ENCODE data around the gene CDH4.
"Not testable (repeated sequence)": the region's sequence is repeated elsewhere in the genome, so short reads cannot be mapped to it uniquely, and the experiment has no call there.

The CDH4 gene

DNA sequence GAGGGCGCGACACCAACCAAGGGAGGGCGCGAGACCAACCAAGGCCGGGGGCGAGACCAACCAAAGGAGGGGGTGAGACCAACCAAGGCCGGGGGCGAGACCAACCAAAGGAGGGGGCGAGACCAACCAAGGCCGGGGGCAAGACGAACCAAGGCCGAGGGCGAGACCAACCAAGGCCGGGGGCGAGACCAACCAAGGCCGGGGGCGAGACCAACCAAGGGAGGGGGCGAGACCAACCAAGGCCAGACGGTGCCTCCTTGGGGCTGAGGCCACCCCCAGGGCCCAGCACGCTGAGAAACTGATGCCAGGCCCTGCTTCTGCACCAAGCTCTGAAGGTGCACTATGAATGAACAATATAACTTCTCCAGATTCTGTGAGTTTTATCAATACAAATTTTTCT, 726.4 kb downstream of the CDH4 start:
- Histone ChIP-seq H3K4me3 (ENCODE audit: low read depth in 1 of 5, low read length in 5 of 5) (no peak overlapping the region), H3K27ac (ENCODE audit: low read depth, low read length) (no peak overlapping the region), H3K9ac (ENCODE audit: low read length in 5 of 5) (no peak overlapping the region), H3K4me1 (ENCODE audit: control insufficient read depth in 5 of 5, insufficient read depth in 5 of 5, low read length in 5 of 5) (peaks cover 0 to 6% (median 4%) of the 10 kb centered on the region in 5 donors), H3K27me3 (ENCODE audit: control insufficient read depth in 5 of 5, insufficient read depth in 4 of 5, low read length in 5 of 5) (no peaks in the 10 kb centered on the region), H3K9me3 (ENCODE audit: control insufficient read depth in 5 of 5, low read length in 5 of 5) (no peaks in the 10 kb centered on the region), H3K36me3 (ENCODE audit: control insufficient read depth in 5 of 5, insufficient read depth in 5 of 5, low read length in 5 of 5) (peaks cover 3 to 45% (median 29%) of the 10 kb centered on the region in 5 donors)

DNA sequence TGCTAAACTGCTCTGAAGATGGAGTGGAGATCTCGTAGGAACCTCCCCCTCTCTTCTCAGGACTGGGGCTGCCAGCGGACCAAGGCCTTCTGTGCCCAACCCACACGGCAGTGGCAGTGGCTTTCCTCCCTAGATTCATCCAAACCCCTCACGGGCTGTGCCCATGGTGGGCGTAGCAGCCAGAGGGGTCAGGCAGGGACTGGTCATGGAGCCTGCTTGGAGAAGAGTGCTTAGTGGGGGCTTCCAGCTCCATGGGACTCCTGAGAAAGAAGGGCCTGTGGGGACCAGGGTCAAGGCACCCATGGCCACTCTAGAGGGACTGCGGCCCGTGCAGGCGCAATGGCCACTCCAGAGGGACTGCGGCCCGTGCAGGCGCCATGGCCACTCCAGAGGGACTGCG, 727.0 kb downstream of the CDH4 start:
- Histone ChIP-seq H3K4me3 (ENCODE audit: low read depth in 1 of 5, low read length in 5 of 5) (no peak overlapping the region), H3K36me3 (ENCODE audit: control insufficient read depth in 5 of 5, insufficient read depth in 5 of 5, low read length in 5 of 5) (peaks cover 3 to 44% (median 27%) of the 10 kb centered on the region in 5 donors), H3K4me1 (ENCODE audit: control insufficient read depth in 5 of 5, insufficient read depth in 5 of 5, low read length in 5 of 5) (peaks cover 0 to 6% (median 4%) of the 10 kb centered on the region in 5 donors)

DNA sequence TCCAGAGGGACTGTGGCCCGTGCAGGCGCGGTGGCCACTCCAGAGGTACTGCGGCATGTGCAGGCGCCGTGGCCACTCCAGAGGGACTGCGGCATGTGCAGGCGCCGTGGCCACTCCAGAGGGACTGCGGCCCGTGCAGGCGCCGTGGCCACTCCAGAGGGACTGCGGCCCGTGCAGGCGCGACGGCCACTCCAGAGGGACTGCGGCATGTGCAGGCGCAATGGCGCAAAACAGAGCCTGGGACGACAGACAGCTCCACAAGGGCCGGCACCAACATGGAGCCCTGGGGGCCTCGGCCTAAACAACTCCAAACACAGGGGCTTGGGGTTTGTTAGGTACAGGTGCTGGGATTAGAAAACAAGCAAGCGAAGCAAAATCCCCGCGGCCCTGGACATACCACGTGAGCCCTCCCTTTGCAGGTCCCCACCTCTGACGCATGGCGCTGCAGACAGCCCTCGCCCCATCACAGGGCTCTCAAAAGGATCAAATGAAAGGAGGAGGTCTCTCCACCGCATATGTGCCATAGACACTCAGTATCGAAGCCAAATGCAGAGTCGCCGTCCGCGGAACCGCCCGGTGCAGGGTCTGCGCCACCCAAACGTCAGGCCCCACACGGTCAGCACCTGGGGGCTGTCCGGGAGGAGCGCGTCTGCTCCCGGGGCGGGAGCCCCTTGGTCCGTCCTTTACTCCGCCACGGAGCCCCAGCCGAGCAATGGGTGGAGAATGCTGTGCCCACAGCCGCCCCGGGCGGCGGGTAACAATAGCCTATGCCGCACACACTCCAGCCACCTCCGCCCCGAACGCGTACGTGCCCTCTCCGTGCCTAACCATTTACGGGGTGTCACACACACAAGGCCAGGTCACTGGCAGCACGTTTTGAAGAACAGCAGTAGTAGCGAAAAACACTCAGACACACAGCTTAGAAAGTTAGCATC, 727.9 kb downstream of the CDH4 start:
- Histone ChIP-seq H3K9ac (ENCODE audit: low read length in 5 of 5) (no peak overlapping the region), H3K4me3 (ENCODE audit: low read depth in 1 of 5, low read length in 5 of 5) (no peak overlapping the region), H3K27ac (ENCODE audit: low read depth, low read length) (no peak overlapping the region), H3K4me1 (ENCODE audit: control insufficient read depth in 5 of 5, insufficient read depth in 5 of 5, low read length in 5 of 5) (peaks cover 0 to 6% (median 4%) of the 10 kb centered on the region in 5 donors), H3K27me3 (ENCODE audit: control insufficient read depth in 5 of 5, insufficient read depth in 4 of 5, low read length in 5 of 5) (no peaks in the 10 kb centered on the region), H3K9me3 (ENCODE audit: control insufficient read depth in 5 of 5, low read length in 5 of 5) (no peaks in the 10 kb centered on the region), H3K36me3 (ENCODE audit: control insufficient read depth in 5 of 5, insufficient read depth in 5 of 5, low read length in 5 of 5) (peaks cover 1 to 44% (median 26%) of the 10 kb centered on the region in 5 donors)

More for the DNA sequence above, 727.0 kb downstream of the CDH4 start:
- H3K27me3 ChIP-seq (ENCODE audit: control insufficient read depth in 5 of 5, insufficient read depth in 4 of 5, low read length in 5 of 5): no peaks in the 10 kb centered on the region
- no peak overlapping the region for H3K9ac ChIP-seq (ENCODE audit: low read length in 5 of 5)
- H3K9me3 ChIP-seq (ENCODE audit: control insufficient read depth in 5 of 5, low read length in 5 of 5): no peaks in the 10 kb centered on the region
- no peak overlapping the region for H3K27ac ChIP-seq (ENCODE audit: low read depth, low read length)

DNA sequence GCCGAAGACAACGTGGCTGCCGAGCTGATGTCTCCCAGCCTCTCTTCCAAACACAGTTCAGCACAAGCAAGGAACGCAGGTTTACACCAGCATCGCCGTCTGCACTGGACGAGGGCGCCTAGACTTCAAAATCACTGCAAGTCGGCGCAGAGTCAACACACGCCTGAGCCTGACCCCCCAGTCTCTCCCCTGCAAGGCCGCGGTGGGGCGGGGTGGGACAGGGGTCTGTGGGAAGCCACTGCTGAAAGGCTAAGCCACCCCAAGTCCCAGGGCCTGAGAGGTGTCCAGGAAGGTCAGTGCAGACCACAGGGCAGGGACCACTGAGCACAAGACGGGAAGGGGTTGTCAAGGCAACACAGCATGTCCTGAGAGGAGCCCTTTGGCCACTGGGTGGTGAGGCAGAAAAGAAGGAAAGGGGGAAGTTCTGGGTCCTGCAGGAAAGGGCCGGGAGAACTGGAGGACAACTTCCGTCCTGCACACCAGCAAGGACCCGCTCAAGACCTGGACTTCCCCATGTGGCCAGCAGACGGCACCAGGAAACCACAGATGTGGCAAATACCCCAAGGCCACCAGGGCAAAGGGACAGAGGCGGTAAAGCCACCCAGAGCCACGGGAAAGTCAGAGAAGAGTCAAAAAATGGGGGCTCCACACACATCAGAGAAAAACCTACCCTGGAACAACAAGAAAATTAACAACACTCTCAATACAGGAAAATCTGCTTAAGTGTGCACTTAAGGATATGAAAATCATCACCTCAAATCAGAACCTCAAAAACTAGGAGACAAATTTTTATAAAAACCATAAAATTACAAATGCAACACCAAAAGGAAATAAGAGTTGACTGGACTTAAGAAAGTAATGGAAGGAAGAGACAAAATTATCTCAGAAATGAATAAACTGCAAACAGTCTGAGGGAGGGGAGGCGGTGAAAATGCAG, 728.9 kb downstream of the CDH4 start:
- Histone ChIP-seq H3K9ac (ENCODE audit: low read length in 5 of 5) (no peak overlapping the region), H3K27ac (ENCODE audit: low read depth, low read length) (no peak overlapping the region), H3K9me3 (ENCODE audit: control insufficient read depth in 5 of 5, low read length in 5 of 5) (peaks cover 0 to 3% (median 0%) of the 10 kb centered on the region in 5 donors), H3K4me1 (ENCODE audit: control insufficient read depth in 5 of 5, insufficient read depth in 5 of 5, low read length in 5 of 5) (peaks cover 0 to 6% (median 4%) of the 10 kb centered on the region in 5 donors), H3K36me3 (ENCODE audit: control insufficient read depth in 5 of 5, insufficient read depth in 5 of 5, low read length in 5 of 5) (peaks cover 0 to 45% (median 28%) of the 10 kb centered on the region in 5 donors), H3K4me3 (ENCODE audit: low read depth in 1 of 5, low read length in 5 of 5) (no peak overlapping the region), H3K27me3 (ENCODE audit: control insufficient read depth in 5 of 5, insufficient read depth in 4 of 5, low read length in 5 of 5) (no peaks in the 10 kb centered on the region)

GRCh38 chr20:61981691-61982090, 729.6 kb downstream of the CDH4 start:
- H3K4me1 ChIP-seq (ENCODE audit: control insufficient read depth in 5 of 5, insufficient read depth in 5 of 5, low read length in 5 of 5); H3K9me3 ChIP-seq (ENCODE audit: control insufficient read depth in 5 of 5, low read length in 5 of 5); H3K27ac ChIP-seq (ENCODE audit: low read depth, low read length); H3K9ac ChIP-seq (ENCODE audit: low read length in 5 of 5); H3K27me3 ChIP-seq (ENCODE audit: control insufficient read depth in 5 of 5, insufficient read depth in 4 of 5, low read length in 5 of 5); H3K4me3 ChIP-seq (ENCODE audit: low read depth in 1 of 5, low read length in 5 of 5): not testable (repeated sequence)
- H3K36me3 ChIP-seq (ENCODE audit: control insufficient read depth in 5 of 5, insufficient read depth in 5 of 5, low read length in 5 of 5): peaks cover 0 to 42% (median 24%) of the 10 kb centered on the region in 5 donors

DNA sequence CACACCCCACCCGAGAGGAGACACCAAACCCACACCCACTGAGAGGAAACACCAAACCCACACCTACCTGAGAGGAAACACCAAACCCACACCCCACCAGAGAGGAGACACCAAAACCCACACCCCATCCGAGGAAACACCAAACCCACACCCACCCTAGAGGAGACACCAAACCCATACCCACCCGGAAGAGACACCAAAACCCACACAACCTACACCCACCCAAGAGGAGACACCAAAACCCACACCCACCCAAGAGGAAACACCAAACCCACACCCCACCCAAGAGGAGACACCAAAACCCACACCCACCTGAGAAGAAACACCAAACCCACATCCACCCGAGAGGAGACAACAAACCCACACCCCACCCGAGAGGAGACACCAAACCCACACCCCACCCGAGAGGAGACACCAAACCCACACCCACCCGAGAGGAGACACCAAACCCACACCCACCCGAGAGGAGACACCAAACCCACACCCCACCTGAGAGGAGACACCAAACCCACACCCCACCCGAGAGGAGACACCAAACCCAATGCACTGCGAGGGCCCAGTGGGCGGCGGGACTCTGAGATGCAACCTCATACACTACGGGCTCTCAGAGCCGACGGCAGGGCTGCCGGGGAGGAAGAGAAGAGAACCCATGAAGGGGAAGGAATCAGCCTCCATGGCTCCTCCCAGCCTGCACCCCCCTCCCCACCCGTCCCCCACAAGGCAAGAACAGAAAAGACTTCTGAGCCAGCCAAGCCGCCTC, 730.3 kb downstream of the CDH4 start:
- Histone ChIP-seq H3K4me3 (ENCODE audit: low read depth in 1 of 5, low read length in 5 of 5) (no peak overlapping the region), H3K36me3 (ENCODE audit: control insufficient read depth in 5 of 5, insufficient read depth in 5 of 5, low read length in 5 of 5) (peaks cover 0 to 43% (median 25%) of the 10 kb centered on the region in 5 donors), H3K27me3 (ENCODE audit: control insufficient read depth in 5 of 5, insufficient read depth in 4 of 5, low read length in 5 of 5) (no peaks in the 10 kb centered on the region), H3K9ac (ENCODE audit: low read length in 5 of 5) (no peak overlapping the region), H3K9me3 (ENCODE audit: control insufficient read depth in 5 of 5, low read length in 5 of 5) (peaks cover 0 to 3% (median 0%) of the 10 kb centered on the region in 5 donors), H3K4me1 (ENCODE audit: control insufficient read depth in 5 of 5, insufficient read depth in 5 of 5, low read length in 5 of 5) (peaks cover 0 to 6% (median 4%) of the 10 kb centered on the region in 5 donors), H3K27ac (ENCODE audit: low read depth, low read length) (no peak overlapping the region)

GRCh38 chr20:61982951-61983315, 730.9 kb downstream of the CDH4 start:
- Histone ChIP-seq H3K4me1 (ENCODE audit: control insufficient read depth in 5 of 5, insufficient read depth in 5 of 5, low read length in 5 of 5) (peaks cover 0 to 6% (median 4%) of the 10 kb centered on the region in 5 donors), H3K9ac (ENCODE audit: low read length in 5 of 5) (no peak overlapping the region), H3K27ac (ENCODE audit: low read depth, low read length) (no peak overlapping the region), H3K36me3 (ENCODE audit: control insufficient read depth in 5 of 5, insufficient read depth in 5 of 5, low read length in 5 of 5) (peaks cover 0 to 46% (median 28%) of the 10 kb centered on the region in 5 donors), H3K9me3 (ENCODE audit: control insufficient read depth in 5 of 5, low read length in 5 of 5) (peaks cover 0 to 3% (median 0%) of the 10 kb centered on the region in 5 donors), H3K27me3 (ENCODE audit: control insufficient read depth in 5 of 5, insufficient read depth in 4 of 5, low read length in 5 of 5) (no peaks in the 10 kb centered on the region), H3K4me3 (ENCODE audit: low read depth in 1 of 5, low read length in 5 of 5) (no peak overlapping the region)

DNA sequence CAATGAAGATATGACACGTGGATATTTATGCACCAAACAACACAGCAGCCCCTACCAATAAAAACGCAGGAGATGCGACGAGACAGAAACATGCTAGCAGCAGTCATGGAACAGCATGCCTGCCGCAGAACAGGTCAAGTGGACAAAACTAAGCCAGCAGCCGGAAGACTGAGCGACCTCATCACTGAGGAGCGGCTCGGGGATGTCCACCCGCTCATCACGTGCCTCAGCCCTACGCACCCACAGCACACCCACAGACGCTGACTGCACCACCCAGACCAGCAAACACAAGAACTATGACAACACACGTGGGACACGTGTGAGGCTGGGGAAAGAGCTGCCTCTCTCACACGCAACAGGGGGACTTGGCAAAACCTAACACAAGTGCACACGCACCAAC, 731.9 kb downstream of the CDH4 start:
- no peak overlapping the region for H3K9ac ChIP-seq (ENCODE audit: low read length in 5 of 5)
- no peaks in the 10 kb centered on the region for H3K27me3 ChIP-seq (ENCODE audit: control insufficient read depth in 5 of 5, insufficient read depth in 4 of 5, low read length in 5 of 5)
- peaks cover 0 to 6% (median 4%) of the 10 kb centered on the region in 5 donors for H3K4me1 ChIP-seq (ENCODE audit: control insufficient read depth in 5 of 5, insufficient read depth in 5 of 5, low read length in 5 of 5)
- H3K9me3 ChIP-seq (ENCODE audit: control insufficient read depth in 5 of 5, low read length in 5 of 5): peaks cover 0 to 3% (median 0%) of the 10 kb centered on the region in 5 donors
- no peak overlapping the region for H3K27ac ChIP-seq (ENCODE audit: low read depth, low read length)
- peaks cover 0 to 55% (median 37%) of the 10 kb centered on the region in 5 donors for H3K36me3 ChIP-seq (ENCODE audit: control insufficient read depth in 5 of 5, insufficient read depth in 5 of 5, low read length in 5 of 5)
- no peak overlapping the region for H3K4me3 ChIP-seq (ENCODE audit: low read depth in 1 of 5, low read length in 5 of 5)

GRCh38 chr20:61984431-61984830, 732.4 kb downstream of the CDH4 start:
- H3K9ac ChIP-seq (ENCODE audit: low read length in 5 of 5); H3K4me1 ChIP-seq (ENCODE audit: control insufficient read depth in 5 of 5, insufficient read depth in 5 of 5, low read length in 5 of 5); H3K27ac ChIP-seq (ENCODE audit: low read depth, low read length); H3K4me3 ChIP-seq (ENCODE audit: low read depth in 1 of 5, low read length in 5 of 5); H3K9me3 ChIP-seq (ENCODE audit: control insufficient read depth in 5 of 5, low read length in 5 of 5); H3K27me3 ChIP-seq (ENCODE audit: control insufficient read depth in 5 of 5, insufficient read depth in 4 of 5, low read length in 5 of 5): not testable (repeated sequence)
- H3K36me3 ChIP-seq (ENCODE audit: control insufficient read depth in 5 of 5, insufficient read depth in 5 of 5, low read length in 5 of 5): peaks cover 0 to 59% (median 38%) of the 10 kb centered on the region in 5 donors

Measured in subcutaneous abdominal adipose tissue (tissue), 5 donors.